ENCODE measurements around the gene SMAGP.
"Not testable (repeated sequence)": the region's sequence is repeated elsewhere in the genome, so short reads cannot be mapped to it uniquely, and the experiment has no call there.

The SMAGP gene

GRCh38 chr12:51225234-51225633, 45.0 kb downstream of the SMAGP start:
- no peak for DNase-seq (ENCODE audit: insufficient read length, low spot score)
- TF ChIP-seq POLR2A (IDR thresholded peaks at IDR 0.05; ENCODE audit: low read depth, low read length), result no peak
- no peak for FAIRE-seq

DNA sequence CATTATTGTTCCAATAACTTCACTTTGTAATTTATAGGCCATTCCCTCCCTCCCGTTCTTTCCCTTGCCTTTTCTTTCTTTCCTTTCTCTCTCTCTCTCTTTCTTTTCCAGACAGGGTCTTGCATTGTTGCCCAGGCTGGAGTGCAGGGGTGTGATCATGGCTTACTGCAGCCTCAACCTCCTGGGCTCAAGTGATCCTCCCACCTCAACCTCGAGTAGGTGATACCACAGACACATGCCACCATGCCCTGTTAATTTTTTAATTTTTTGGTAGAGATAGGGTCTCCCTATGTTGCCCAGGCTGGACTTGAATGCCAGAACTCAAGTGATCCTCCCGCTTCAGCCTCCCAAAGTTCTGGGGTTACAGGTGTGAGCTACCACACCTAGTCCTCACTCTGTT, 45.6 kb downstream of the SMAGP start:
- DNase-seq (ENCODE audit: insufficient read length, low spot score) (no peak), FAIRE-seq (no peak)
- TF ChIP-seq POLR2A (IDR thresholded peaks at IDR 0.05; ENCODE audit: low read depth, low read length), result no peak

- no peak for DNase-seq (ENCODE audit: insufficient read length, low spot score)
- no peak for TF ChIP-seq POLR2A (IDR thresholded peaks at IDR 0.05; ENCODE audit: low read depth, low read length)
- FAIRE-seq, result no peak
Observed at GRCh38 chr12:51222461-51222860, 47.8 kb downstream of the SMAGP start.

GRCh38 chr12:51219857-51220256, 50.4 kb downstream of the SMAGP start:
- FAIRE-seq, result peak; percentile 81
- not testable (repeated sequence) for DNase-seq (ENCODE audit: insufficient read length, low spot score)

GRCh38 chr12:51219322-51219721, 50.9 kb downstream of the SMAGP start:
- FAIRE-seq, result peak; percentile 43
- no peak for DNase-seq (ENCODE audit: insufficient read length, low spot score)

GRCh38 chr12:51218607-51219161, 51.5 kb downstream of the SMAGP start:
- DNase-seq (ENCODE audit: insufficient read length, low spot score) (no peak), FAIRE-seq (no peak)
- no peak for TF ChIP-seq POLR2A (IDR thresholded peaks at IDR 0.05; ENCODE audit: low read depth, low read length)

More at GRCh38 chr12:51219322-51219721, 50.9 kb downstream of the SMAGP start:
- no peak for TF ChIP-seq POLR2A (IDR thresholded peaks at IDR 0.05; ENCODE audit: low read depth, low read length)

GRCh38 chr12:51217968-51218606, 52.1 kb downstream of the SMAGP start, which contains the start of gene POU6F1:
Gene POU6F1, minus strand, starts transcription at chr12:51218062. Its CDS starts 11,226 bp downstream, at chr12:51206836.
- FAIRE-seq, result no peak
- peak; percentile 86 for DNase-seq (ENCODE audit: insufficient read length, low spot score)
- TF ChIP-seq POLR2A (IDR thresholded peaks at IDR 0.05; ENCODE audit: low read depth, low read length), result no peak; the same call in 1 of the 2 replicates

GRCh38 chr12:51217133-51217967, 52.9 kb downstream of the SMAGP start:
- no peak for TF ChIP-seq POLR2A (IDR thresholded peaks at IDR 0.05; ENCODE audit: low read depth, low read length)
- FAIRE-seq (no peak), DNase-seq (ENCODE audit: insufficient read length, low spot score) (peak; percentile 50)

DNA sequence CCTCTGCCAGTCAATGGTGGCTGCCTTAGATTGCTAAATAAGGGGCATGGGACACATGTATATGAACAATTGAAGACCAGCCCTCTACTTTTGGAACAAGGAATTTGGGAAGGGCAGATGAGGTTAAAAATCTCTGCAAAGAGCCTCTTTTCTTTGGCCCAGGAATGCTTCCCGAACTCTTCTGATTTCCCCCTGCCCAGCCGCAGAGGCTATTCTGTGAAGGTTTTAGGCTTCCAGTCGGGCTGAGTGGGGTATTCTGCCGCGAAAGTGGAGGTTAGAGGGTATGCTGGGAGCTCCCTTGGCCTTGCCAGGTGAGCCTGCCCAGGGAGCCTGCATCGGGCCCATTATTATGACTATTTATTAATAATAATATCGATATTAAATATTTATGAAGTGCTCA, 53.6 kb downstream of the SMAGP start:
- FAIRE-seq (no peak), DNase-seq (ENCODE audit: insufficient read length, low spot score) (no peak)
- TF ChIP-seq POLR2A (IDR thresholded peaks at IDR 0.05; ENCODE audit: low read depth, low read length), result no peak

GRCh38 chr12:51214895-51215294, 55.3 kb downstream of the SMAGP start:
- no peak for TF ChIP-seq POLR2A (IDR thresholded peaks at IDR 0.05; ENCODE audit: low read depth, low read length)
- FAIRE-seq (no peak), DNase-seq (ENCODE audit: insufficient read length, low spot score) (no peak)

DNA sequence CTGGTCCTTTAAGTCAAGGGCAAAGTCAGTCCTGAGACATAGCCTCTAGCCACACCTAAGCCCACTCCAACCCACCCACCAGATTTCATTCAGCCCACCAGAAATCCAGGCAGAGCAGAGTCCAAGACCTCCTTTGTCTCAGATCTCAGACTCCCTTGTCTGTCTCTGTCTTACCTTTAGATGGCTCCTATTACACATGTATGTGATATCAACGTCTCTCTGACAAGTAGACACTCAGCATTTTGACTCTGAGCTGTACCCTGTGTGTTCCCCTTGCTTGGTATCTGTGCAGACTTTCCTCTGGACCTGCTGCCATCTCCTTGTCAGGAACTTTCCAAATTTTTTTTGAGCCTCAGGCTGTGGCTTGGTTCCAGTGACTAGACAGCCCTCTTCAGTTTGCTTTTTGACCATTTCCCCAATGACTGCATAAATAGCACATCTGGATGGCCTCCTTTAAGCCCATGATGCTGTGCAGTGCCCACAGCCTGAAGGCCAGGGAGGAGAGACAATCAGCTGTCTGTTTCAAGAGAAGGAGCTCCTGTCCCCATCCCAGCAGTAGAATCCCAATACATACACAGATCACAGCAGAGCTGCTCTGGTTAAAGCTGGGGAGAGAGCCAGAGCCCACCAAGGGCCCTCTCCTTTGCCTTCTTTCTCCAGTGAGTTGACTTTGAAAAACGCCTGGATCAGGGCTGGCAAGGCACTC, 59.4 kb downstream of the SMAGP start:
- FAIRE-seq (no peak), DNase-seq (ENCODE audit: insufficient read length, low spot score) (no peak)
- no peak for TF ChIP-seq POLR2A (IDR thresholded peaks at IDR 0.05; ENCODE audit: low read depth, low read length)

DNA sequence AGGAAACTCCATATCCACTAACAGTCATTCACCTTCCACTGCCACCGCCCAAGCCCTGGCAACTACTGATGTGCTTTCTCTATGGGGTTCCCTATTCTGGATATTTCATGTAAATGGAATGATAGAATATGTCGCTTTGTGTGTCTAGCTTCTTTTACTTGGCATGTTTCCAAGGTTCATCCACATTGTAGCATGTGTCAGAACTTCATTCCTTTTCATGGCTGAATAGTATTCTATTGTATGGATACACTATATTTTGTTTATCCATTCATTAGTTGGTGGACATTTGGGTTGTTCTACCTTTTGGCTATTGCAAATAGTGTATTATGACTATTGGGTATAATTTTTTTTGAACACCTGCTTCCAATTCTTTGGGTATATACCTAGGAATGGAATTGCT, 61.0 kb downstream of the SMAGP start:
- FAIRE-seq (no peak), DNase-seq (ENCODE audit: insufficient read length, low spot score) (no peak)
- TF ChIP-seq POLR2A (IDR thresholded peaks at IDR 0.05; ENCODE audit: low read depth, low read length), result no peak

DNA sequence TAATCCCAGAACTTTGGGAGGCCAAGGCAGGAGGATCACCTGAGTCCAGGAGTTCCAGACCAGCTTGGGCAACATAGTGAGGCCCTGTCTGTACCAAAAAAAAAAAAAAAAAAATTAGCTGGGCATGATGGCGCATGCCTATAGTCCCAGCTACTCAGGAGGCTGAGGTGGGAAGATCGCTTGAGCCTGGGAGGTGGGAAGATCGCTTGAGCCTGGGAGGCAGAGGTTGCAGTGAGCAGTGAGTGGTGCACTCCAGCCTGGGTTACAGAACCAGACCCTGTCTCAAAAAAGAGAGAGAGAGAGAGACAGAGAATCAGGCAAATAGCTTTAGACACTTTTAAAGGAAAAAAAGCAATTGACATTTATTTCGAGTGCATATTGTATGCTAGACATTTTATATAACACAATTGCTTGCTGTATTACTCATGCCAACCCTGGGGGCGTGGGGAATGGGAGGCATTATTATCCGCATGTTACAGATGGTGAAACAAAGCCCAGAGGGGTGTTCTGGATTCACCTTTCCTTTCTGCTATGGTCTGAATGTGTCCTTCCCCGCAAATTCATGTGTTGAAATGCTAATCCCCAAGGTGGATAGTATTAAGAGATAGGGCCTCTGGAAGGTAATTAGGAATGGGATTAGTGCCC, 62.1 kb downstream of the SMAGP start:
- FAIRE-seq, result no peak
- TF ChIP-seq POLR2A (IDR thresholded peaks at IDR 0.05; ENCODE audit: low read depth, low read length), result no peak

More for the DNA sequence above, 62.1 kb downstream of the SMAGP start:
- no peak for DNase-seq (ENCODE audit: insufficient read length, low spot score)

All from H54 (cell line).